SK-N-SH (cell line): Measurements from ENCODE around the gene RELN.

Source experiments
- CTCF ChIP-seq: fragments of 200-600 bp; sonication (generic); IDR thresholded peaks from 2 replicates; pipeline ENCODE4 v1.6.1; 2017; ENCODE audit warnings: antibody characterized with exemption, mild to moderate bottlenecking, moderate library complexity
- EP300 ChIP-seq, 2 experiments: IDR thresholded peaks; 2 replicates each; pipeline versions ENCODE4 v1.4.0 to v1.6.1; 2012; ENCODE audit warnings: borderline replicate concordance in 1 of 2, low read depth in 1 of 2, low read length in 1 of 2
- MAX ChIP-seq: IDR thresholded peaks from 2 replicates; pipeline ENCODE4 v1.4.0; 2012; ENCODE audit warnings: low read depth
- RCOR1 ChIP-seq: fragments of 150-350 bp; IDR thresholded peaks from 2 replicates; pipeline ENCODE4 v1.6.1; 2017; ENCODE audit warnings: antibody characterized with exemption, low read length
- REST ChIP-seq: IDR thresholded peaks from 2 replicates; pipeline ENCODE4 v1.6.1; 2012; ENCODE audit warnings: mild to moderate bottlenecking, low read depth, low read length, moderate library complexity
- SIN3A ChIP-seq: IDR thresholded peaks from 2 replicates; pipeline ENCODE4 v1.6.1; 2012; ENCODE audit warnings: low read depth, mild to moderate bottlenecking, low read length, moderate library complexity, borderline replicate concordance

GRCh38 chr7:103686064-103686463 is 303.4 kb downstream of the RELN start:
- TF ChIP-seq MAX: no peak
- no peak for TF ChIP-seq CTCF
- TF ChIP-seq EP300 (IDR thresholded peaks at IDR 0.05; ENCODE audit: borderline replicate concordance in 1 of 2, low read depth in 1 of 2, low read length in 1 of 2): no peak
- no peak for TF ChIP-seq RCOR1
- no peak for TF ChIP-seq REST
- no peak for TF ChIP-seq SIN3A
